Adrenal gland (tissue), 5 donors: ENCODE data around the gene RAB33B.

Source experiments
- CTCF ChIP-seq, 6 experiments: fragments of 450-650 bp in 4 of 6; fragments of 200-600 bp in 2 of 6; sonication (generic) in 1 of 6; IDR thresholded peaks; 1 replicate in 5 of 6; 2 replicates in 1 of 6; pipeline versions ENCODE4 v1.5.1 to v1.8.0; 2016 to 2021; ENCODE audit warnings: antibody characterized with exemption in 6 of 6, mild to moderate bottlenecking in 2 of 6, moderate library complexity in 1 of 6
- POLR2A ChIP-seq, 2 donors: fragments of 450-650 bp; IDR thresholded peaks; one replicate each; pipeline ENCODE4 v1.6.1; 2017; ENCODE audit warnings: antibody characterized with exemption in 2 of 2, mild to moderate bottlenecking in 2 of 2, moderate library complexity in 1 of 2
- donor health status: DM: no; HTN: no; CAD: no.

GRCh38 chr4:139453041-139453370 lies 915 bp upstream of the RAB33B start:
- TF ChIP-seq CTCF (IDR thresholded peaks at IDR 0.05) (peak; percentile 22 to 57 (median 34)), POLR2A (IDR thresholded peaks at IDR 0.05) (no peak)
